Activated gamma-delta T cell treated with anti-CD3 and anti-CD28 coated beads, Interleukin-2, amount 50 U/mL, for 16 hours (primary cell): ENCODE measurements around the gene SPATS2L.

ENCODE experiments used
- DNase-seq: peaks from one replicate; pipeline ENCODE4 v3.0.0-alpha.2; 2020; ENCODE audit warnings: low read depth

SPATS2L gene

DNA sequence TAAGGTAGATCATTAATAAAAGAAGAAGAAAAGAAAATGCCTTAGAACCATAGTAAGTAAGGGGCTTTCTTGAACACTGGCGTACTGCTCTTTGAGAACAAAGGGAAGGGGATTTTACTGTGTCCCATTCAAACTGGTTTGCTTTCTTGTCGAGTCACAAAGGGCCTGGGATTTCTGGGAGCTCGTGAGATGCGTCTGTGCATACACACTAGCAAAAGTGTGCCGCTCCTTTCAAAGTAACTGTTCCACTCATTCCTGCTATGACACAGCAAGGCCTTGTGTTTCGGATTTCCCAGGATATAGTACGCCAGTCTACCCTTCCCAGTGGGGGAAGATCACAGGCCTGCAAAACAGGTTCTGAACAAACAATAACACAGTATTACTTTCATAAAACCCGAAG, 110.4 kb downstream of the SPATS2L start:
- no peak for DNase-seq

DNA sequence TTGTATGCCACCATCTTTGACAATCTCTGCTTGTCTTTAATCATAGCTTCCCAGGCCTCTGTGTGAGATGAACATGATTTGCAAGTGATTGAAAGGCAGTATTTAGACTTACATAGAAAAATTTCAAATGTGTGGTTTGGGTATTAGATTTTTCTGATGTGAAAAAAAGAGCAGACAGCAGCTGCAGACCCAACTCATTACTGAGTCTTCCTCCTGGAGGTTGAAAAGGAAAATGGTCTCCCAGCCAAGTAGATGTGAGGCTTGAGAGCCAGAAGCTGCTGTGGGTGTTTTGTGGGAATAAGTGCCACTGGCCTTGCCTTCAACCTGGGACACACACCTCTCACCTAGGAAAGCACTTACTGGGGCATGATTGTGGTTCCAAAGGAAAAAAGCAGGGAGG, 110.9 kb downstream of the SPATS2L start:
- DNase-seq: no peak

DNA sequence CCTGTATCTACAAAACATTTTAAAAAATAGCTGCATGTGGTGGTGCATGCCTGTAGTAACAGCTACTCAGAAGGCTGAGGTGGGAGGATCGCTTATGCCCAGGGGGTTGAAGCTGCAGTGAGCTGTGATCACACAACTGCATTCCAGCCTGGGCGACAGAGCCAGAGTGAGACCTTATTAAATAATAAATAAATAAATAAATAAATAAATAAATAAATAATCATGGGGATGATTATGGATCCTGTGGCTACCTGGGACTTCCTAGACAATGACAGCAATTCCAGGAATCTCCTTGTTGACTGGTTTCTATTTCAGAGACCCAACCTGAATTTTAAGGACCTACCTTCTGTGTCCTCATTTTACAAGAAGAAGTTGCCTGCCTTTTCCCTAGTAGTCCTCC, 111.9 kb downstream of the SPATS2L start:
- DNase-seq: no peak

DNA sequence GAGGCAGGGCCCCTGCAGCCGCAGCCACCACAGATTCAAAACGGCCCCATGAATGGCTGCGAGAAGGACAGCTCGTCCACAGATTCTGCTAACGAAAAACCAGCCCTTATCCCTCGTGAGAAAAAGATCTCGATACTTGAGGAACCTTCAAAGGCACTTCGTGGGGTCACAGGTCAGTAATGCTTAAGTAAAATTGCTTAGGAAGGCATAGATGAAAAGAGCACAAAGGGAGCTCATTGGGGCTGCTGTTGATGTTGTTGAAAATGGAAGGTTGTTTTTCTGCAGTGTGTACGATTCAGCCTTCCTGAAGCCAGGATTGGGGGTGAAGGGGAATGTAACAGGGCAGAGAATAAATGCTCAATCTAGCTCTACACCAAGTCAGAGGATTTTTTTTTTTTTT, 112.8 kb downstream of the SPATS2L start:
- no peak for DNase-seq

DNA sequence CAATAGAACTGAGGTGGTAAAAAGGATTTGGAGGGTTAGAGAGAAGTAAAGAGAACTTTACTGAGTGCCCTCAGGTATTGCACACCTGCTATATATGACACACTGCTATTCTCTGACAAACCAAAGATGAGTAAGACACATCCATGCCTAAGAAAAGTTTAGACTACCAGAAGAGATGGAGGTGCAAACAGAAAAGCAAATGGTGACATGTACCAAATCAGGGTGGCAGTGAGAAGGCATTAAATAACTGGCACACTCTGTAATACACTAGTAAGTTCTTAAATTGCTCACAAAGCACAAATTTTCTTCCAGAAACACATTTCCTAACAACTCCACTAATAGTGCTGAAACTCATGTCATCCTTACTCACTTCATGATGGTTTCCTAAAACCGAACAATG, 114.8 kb downstream of the SPATS2L start:
- no peak for DNase-seq

DNA sequence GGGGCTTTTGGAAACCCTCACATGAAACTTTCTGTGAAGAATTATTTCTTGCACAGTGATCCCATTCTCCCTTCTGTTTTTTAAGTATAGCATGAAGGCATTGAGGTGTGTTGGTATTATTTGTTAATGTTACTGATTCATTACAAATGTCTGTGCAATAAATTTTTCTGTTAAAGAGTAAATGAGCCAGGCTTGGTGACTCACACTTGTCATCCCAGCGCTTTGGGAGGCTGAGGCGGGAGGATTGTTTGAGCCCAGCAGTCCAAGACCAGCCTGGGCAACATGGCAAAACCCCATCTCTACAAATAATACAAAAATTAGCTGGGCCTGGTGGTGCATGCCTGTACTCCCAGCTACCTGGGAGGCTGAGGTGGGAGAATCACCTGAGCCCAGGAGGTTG, 115.6 kb downstream of the SPATS2L start:
- DNase-seq: no peak

DNA sequence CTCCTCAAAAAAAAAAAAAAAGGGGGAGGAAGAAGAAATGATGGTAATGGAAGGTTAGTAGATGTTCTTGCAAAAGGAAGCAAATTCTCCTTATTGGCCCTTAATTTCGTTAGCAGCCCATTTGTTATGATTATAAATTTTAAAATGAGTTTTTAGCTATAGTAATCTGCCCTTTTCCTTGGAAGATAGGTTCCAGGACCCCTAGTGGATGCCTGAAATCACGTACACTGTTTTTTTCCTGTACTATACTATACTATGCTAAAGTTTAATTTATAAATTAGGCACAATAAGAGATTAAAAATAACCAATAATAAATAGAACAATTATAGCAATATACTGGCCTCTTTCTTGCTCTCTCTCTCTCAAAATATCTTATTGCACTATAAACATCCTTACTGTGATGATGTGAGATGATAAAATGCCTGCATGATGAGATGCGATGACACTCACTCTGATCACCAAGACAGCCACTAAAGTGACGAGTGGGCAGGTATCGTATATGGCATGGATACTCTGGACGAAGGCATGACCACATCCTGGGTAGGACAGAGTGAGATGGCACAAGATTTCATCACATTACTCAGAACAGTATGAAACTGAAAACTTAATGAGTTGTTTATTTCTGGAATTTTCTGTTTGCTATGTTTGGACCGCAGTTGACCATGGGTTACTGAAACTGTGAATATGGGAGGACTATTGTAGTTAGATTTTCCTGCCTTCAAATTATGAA, 116.2 kb downstream of the SPATS2L start:
- no peak for DNase-seq

DNA sequence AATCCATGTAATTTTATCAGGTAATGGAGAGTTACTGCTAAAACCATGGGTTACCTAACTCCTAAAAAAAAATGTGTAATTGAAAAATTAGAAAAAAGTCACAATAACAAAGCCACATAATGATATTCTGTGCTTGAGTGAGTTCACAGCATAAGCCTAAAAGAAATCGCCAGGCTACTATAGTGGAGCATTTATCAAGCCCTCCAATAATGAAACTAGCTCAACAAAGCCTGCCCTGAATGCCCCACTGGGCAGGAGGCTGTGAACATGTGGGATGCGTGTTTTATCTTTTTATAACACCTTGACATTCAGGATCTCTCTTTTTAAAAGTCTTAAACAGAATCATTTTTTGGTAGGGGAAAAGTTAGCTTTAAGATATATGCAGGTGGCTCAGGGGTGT, 117.0 kb downstream of the SPATS2L start:
- DNase-seq: no peak

DNA sequence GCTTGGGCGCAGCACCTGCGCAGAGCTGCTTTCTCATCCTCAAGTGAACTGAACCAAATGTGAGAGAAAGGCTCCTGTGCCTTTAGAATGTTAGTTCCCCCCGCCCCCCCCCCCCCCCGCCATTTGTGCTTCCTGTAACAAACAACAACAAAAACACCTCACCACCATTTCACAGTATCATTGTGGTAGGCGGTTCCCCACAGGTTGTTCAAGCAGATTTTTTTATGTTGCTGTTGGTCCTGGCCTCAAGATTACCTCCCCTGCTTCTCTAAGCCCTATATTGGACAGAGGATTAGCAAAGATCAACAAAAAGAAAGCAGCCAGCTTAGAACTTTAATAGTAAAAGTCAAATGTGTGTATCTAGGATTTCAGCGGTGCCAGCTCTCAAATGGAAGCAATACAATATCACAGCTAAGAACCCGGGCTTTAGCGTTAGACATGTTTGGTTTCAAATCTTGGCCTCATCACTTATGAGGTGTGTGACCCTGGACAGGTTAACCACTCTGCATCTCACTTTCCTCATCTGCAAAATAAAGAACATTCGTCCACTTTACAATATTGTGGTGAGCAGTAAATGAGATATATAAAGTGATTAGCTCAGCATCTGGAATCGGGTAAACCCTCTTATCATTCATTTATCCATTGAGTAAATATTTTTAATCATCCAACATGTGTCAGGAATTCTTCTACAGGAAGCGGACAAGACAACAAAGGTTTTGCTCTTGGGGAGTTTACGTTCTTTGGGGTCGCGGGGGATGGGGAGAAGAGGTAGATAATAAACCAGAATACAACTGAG, 118.7 kb downstream of the SPATS2L start:
- peak; percentile 5 for DNase-seq

DNA sequence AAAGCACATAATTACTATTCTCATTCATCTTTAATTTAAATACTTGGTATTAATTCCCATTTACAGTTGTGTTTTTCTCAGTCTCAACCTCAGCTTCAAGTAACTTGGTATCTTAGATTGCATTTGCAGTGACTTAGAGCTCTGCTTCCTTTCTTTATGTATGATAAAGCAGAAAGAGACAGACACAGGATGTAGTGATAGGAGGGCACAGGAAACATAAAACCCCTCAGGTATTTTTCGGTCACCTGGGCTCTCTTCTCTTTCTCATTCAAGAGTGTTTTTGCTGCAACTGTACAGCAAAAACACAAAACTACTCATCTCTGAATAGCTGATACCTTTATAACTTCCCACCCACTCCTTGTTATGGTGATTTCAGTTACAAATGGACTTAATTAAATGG, 120.3 kb downstream of the SPATS2L start:
- no peak for DNase-seq

DNA sequence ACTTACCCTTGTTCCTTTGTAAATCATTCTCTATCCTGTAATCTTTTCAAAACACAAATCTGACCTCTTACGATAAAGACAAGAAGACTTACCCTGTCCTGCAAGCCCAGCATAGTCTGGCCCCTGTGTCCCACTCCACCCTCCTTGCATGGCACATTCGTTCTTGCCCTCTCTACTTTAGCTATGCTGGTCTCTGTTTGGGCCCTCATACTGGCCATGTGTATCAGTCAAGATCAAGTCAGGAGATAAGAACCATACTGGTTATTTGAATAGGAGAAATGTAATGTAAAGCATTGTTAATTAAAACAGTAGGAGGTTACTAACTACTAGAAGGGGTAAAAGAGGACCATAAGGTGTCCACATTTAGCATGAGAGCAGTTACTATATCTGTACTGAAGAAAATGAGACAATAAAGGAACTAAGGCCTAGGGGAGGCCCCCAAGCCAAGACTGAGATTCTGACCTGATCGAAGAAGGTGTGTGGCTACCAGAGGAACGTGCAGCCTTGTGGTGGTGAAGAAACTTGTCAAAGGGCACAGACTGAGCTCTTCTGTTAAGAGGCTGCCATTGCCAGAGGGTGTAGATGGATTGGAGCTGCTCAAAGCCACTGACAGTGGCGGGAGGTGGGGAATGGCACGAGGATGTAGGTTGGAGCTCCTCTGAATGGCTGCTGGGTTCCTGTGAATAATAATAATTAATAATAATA, 122.6 kb downstream of the SPATS2L start:
- DNase-seq: no peak

DNA sequence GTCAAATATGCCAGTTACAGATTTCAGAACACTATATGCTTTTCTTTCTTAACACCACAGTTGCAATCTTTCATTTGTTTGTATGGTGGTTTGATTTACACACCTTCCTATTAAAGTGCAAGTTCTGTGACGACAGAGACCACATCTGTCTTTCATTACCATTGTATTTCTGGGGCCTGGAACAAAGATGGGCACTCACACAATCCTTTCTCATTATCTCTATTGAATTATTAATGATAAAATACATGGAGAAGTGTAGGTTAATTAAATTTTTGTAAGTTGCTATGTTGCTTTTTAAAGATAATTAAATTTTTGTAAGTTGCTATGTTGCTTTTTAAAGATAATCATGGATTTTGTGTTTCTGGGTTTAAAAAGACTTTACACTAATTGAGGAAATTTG, 123.5 kb downstream of the SPATS2L start:
- no peak for DNase-seq

DNA sequence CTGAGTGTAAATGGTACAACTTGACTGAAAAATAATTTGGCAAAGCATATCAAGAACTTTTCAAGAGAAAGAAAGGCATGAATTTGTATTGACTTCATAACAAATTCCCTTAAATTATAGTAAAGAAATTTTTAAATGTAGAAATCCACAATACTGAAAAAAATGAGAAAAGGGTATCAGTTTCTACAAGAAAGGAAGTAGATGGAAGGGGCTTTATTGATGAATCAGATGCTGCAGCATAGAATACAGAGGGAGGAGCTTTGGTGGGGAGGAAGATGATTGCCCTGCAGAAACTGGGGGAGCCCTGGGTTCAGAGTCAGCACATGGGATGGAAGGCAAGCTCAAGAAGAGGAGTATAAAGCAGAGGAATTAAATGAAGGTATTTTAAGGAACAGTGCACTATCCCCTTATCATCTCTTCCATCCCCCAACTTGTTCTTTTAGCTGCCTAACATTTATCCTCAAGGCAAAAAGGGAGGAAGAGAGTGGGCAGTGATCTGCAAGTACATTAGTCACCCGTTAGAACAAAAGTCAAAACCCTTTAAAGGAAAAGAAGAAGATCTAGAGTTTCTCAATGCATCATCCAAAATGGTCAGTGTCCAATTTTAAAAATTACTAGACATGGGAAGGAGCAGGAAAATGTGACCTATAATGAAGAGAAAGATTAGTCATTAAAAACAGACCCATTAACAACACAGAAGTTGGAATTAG, 125.7 kb downstream of the SPATS2L start:
- no peak for DNase-seq

DNA sequence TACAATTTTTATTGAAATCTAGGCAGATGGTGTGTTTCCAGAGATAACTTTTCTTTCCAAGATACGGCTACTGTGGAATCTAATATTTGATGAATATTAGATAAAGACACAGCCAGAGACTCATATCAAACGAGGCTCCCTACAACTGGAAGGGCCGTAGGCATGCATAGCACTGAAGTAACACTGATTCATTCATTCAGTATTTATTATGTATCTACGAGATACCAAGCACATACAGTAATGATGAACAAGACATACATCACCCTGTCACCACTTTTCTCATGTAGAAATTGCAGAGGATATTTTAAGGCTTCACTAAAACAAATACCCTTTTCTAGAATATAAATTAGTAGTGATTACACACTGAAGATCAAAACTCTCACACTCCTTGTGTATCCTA, 128.9 kb downstream of the SPATS2L start:
- DNase-seq: no peak

DNA sequence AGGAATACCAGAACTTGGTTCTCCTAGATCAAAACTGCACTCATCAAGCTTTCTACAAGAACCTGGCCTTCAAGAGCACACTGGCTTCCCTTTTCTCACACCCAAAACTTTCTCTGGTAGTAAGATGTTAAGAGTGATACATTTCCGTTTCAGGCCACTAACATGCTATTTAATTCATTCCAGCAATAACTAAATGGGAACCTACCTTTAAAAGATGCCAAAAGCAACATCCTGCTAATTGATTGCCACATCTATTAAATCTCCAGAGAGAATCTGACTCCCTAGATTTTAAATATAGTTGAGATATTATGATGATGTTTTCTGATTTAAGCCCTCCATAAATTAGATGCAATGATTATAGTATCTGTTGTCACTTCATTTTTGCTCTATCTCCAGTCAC, 131.8 kb downstream of the SPATS2L start:
- no peak for DNase-seq

DNA sequence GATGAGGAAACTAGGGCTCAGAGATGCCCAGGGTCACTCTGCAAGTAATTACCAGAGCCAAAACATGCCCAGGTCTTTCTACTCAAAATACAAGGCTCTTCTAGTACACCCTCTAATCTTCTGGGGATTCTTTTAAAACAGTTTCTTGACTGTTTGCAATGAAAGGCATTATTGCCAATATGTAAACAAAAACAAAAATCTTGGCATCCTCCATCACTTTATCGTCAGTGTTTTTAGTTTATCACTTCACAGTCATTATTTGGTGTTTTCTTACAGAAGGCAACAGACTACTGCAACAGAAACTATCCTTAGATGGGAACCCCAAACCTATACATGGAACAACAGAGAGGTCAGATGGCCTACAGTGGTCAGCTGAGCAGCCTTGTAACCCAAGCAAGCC, 132.4 kb downstream of the SPATS2L start:
- DNase-seq: no peak

DNA sequence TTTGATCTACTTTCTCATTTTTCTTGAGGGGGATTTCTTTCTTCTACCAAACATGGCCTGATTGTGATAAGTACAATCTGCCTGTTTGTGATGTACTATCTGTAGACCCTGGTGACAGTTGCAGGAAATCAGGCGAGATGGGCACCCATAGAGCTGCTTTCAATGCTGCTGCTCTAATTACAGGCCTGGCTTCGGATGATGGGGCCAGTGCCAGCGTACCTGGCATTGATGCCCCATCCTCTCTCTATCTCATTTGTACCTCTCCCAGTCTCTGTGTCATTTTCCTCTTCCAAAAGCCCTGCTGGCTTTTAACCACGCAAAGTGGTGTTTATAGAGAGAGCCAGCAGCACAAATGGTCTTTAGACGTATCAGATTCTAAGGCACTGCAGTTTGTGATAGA, 133.5 kb downstream of the SPATS2L start:
- DNase-seq: no peak

DNA sequence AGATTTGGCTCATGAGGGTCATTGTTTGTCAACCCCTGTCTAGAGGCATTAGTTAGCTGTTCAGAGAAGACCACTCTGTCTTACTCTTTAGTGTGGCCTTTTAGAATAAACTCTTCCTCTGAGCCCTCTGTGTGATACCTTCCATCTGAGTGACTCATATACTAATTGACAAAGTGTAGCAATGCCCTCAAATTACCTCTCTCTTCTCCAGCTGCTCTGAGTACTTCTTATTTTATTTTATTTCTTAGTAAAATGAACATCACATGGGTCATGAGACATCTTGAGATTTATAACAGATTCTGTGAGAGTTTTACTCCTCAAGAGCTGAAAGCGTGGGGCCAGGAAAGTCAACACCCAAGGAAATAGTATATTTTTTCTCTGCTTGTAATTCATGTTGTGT, 136.0 kb downstream of the SPATS2L start:
- no peak for DNase-seq

DNA sequence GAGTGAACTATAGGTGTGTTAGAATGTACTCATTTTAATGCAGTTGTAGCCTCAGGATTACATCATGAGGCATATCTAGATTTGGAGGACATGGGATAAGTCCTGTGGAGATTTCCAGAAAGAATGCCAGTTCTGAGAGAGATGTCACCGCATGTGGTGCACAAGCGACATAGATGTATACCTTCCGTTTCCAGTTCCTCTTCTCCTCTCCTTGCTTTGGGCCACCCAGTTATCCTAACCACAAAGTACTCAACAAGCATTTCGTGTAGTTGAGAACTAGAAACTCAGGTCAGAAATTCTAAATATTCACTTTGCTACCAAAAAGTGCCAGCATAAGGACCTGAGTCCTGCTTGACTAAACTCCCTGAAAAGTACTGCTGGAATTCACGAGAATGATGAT, 136.9 kb downstream of the SPATS2L start:
- DNase-seq: no peak

DNA sequence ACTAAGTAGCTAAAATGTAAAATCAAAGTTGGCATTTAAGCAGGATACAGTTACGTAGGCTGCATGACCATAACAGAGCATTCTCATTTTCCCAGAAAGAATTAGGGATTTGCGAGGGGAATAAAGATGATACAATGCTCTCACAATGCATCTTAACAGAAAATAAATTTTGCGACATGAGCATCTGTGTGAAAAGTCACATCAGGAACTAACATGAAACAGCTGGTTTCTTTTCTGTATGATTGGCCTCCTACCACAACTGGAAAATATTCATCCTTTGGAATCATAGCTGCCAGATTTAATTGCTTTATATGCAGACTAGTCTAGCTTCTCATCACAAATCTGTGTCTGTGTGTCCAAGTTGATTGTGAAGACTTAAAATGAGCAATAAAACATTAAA, 137.4 kb downstream of the SPATS2L start:
- DNase-seq: no peak

DNA sequence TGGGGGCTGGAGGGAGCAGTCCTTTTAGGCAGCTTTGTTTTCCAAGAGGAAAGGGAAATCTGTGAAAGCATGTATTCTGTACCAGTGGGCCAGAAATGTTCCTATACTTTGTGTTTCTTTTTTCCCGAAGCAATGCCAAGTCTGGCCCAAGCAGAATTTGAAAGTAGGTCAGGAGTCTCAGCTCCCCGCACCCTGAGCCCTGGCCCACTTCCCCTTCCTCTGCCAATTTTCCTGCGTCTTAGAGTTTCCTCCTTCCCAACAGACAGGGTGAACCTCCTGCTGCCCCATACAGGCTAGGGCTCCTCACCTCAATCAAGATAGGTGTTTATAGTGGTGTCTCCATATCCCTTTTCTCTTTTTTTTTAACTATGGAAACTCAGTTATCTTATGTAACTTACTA, 138.0 kb downstream of the SPATS2L start:
- no peak for DNase-seq

DNA sequence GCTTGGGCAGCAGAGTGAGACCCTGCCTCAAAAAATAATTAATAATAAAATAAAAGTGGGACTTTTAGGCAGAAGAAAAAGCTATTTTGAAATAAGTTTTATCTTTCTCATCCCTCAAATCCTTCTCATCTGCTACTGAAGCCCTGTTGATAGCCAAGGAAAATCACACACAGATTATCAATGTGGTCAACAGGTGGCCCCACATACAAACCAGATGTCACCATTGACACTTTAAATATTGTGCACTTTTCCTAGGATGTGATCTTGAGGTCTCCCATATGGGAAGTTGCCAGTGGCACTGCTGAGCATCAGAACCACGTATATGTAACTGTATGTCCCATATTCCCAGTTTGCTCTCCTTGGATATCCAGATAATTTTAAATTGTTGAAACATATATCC, 138.8 kb downstream of the SPATS2L start:
- DNase-seq: no peak

DNA sequence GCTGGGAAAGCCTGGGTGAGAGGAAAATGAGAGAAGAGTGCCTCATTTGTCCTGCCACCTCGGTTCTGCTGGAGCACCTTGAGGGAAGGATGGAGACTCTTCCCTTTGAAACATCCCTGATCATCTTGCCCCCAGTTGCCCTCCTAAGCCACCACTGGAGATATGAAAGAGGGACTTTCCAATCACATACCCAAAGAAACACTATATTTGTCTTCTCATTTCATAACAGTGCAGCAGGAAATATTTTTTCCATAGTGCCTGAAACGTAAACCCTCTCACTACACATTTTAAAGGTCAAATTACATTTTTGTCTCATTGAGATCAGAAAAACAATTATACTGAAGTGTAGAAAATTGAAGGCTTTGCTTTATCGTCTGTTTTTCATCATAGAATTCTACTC, 140.1 kb downstream of the SPATS2L start:
- no peak for DNase-seq
